ENCODE data around the gene GRIK3. TPM values are rescaled to one million over a fixed set of nuclear protein-coding genes. Genes with fewer than 3 reads are reported as not detected.

GRIK3 gene
- polyA plus RNA-seq, 1 donor (not counting 4 experiments of a cell fraction or from before 2014, with no cell fraction given): not detected

GRCh38 chr1:36765785-36766300, 268.5 kb downstream of the GRIK3 start:
- Histone ChIP-seq H3K4me3 (ENCODE audit: control insufficient read depth in 2 of 3, extremely low read depth in 1 of 3, insufficient read depth in 2 of 3, low read depth in 1 of 3, low read length in 3 of 3) (no peak overlapping the region), H3K36me3 (ENCODE audit: control insufficient read depth in 2 of 2, extremely low read depth in 1 of 2, insufficient read depth in 2 of 2, low read length in 2 of 2) (no peaks in the 10 kb centered on the region), H3K27ac (ENCODE audit: control insufficient read depth, insufficient read depth, low read length) (no peak overlapping the region), H3K9ac (ENCODE audit: control insufficient read depth, extremely low read depth, insufficient read depth, low read length) (no peak overlapping the region), H3K9me3 (ENCODE audit: control insufficient read depth, low read depth, low read length) (no peaks in the 10 kb centered on the region), H4K20me1 (ENCODE audit: control insufficient read depth, extremely low read depth, insufficient read depth, low read length) (peaks cover 2% of the 10 kb centered on the region), H3K9me1 (ENCODE audit: control insufficient read depth, extremely low read depth, insufficient read depth, low read length) (no peaks in the 10 kb centered on the region), H3K4me2 (ENCODE audit: control insufficient read depth, extremely low read depth, insufficient read depth, low read depth, low read length) (no peak overlapping the region), H2AFZ (ENCODE audit: control insufficient read depth, low read length) (no peak overlapping the region), H3K27me3 (ENCODE audit: control insufficient read depth, extremely low read depth, insufficient read depth, low read length) (no peaks in the 10 kb centered on the region), H3K79me2 (ENCODE audit: control insufficient read depth, insufficient read depth, low read length) (no peaks in the 10 kb centered on the region), H3K4me1 (ENCODE audit: control insufficient read depth, extremely low read depth, insufficient read depth, low read length) (no peaks in the 10 kb centered on the region)
- DNase-seq (ENCODE audit: low read depth, low spot score) (no peak), FAIRE-seq (no peak)
- TF ChIP-seq EZH2 (IDR thresholded peaks at IDR 0.05; ENCODE audit: low read length): no peak
- TF ChIP-seq, protein P1, sequence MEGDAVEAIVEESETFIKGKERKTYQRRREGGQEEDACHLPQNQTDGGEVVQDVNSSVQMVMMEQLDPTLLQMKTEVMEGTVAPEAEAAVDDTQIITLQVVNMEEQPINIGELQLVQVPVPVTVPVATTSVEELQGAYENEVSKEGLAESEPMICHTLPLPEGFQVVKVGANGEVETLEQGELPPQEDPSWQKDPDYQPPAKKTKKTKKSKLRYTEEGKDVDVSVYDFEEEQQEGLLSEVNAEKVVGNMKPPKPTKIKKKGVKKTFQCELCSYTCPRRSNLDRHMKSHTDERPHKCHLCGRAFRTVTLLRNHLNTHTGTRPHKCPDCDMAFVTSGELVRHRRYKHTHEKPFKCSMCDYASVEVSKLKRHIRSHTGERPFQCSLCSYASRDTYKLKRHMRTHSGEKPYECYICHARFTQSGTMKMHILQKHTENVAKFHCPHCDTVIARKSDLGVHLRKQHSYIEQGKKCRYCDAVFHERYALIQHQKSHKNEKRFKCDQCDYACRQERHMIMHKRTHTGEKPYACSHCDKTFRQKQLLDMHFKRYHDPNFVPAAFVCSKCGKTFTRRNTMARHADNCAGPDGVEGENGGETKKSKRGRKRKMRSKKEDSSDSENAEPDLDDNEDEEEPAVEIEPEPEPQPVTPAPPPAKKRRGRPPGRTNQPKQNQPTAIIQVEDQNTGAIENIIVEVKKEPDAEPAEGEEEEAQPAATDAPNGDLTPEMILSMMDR (optimal IDR thresholded peaks at IDR 0.05 in 1 of 3, IDR thresholded peaks at IDR 0.05 in 1 of 3, conservative IDR thresholded peaks at IDR 0.05 in 1 of 3; ENCODE audit: extremely low read depth in 1 of 3, insufficient read depth in 2 of 3, low read length in 3 of 3): no peak
- dilution Hi-C loops (cut with MboI; ENCODE audit: extremely low pct_ligation_motif_present, low sequenced_read_pairs): no loop called here

DNA sequence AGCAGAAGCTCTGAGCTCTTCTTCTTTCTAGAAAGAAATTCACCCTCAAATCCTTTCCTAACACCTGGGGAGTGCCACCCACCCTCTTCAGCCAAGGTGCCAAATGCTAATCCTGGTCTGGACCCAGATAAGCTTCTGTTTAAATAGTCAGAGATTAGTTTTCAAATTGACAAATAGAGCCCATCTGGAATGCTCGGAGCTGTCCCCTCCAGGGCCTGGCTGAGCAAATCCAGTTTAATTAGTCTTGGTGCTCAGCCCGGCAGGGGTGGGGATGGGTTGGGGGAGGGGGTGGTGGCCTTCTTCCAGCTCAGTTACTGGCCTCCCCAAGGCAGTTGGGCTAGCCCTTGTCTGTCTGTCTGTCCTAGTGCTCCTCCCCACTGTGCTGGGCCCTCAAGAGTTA, 269.5 kb downstream of the GRIK3 start:
- dilution Hi-C loops (cut with MboI; ENCODE audit: extremely low pct_ligation_motif_present, low sequenced_read_pairs): no loop called here
- H3K9ac ChIP-seq (ENCODE audit: control insufficient read depth, extremely low read depth, insufficient read depth, low read length): no peak overlapping the region
- no peaks in the 10 kb centered on the region for H3K79me2 ChIP-seq (ENCODE audit: control insufficient read depth, insufficient read depth, low read length)
- no peaks in the 10 kb centered on the region for H3K36me3 ChIP-seq (ENCODE audit: control insufficient read depth in 2 of 2, extremely low read depth in 1 of 2, insufficient read depth in 2 of 2, low read length in 2 of 2)
- H3K4me2 ChIP-seq (ENCODE audit: control insufficient read depth, extremely low read depth, insufficient read depth, low read depth, low read length): no peak overlapping the region
- H3K27me3 ChIP-seq (ENCODE audit: control insufficient read depth, extremely low read depth, insufficient read depth, low read length): no peaks in the 10 kb centered on the region
- H3K9me1 ChIP-seq (ENCODE audit: control insufficient read depth, extremely low read depth, insufficient read depth, low read length): no peaks in the 10 kb centered on the region
- FAIRE-seq (no peak), DNase-seq (ENCODE audit: low read depth, low spot score) (no peak)
- H3K9me3 ChIP-seq (ENCODE audit: control insufficient read depth, low read depth, low read length): no peaks in the 10 kb centered on the region
- no peak overlapping the region for H2AFZ ChIP-seq (ENCODE audit: control insufficient read depth, low read length)
- no peak overlapping the region for H3K27ac ChIP-seq (ENCODE audit: control insufficient read depth, insufficient read depth, low read length)
- H3K4me1 ChIP-seq (ENCODE audit: control insufficient read depth, extremely low read depth, insufficient read depth, low read length): no peaks in the 10 kb centered on the region
- H4K20me1 ChIP-seq (ENCODE audit: control insufficient read depth, extremely low read depth, insufficient read depth, low read length): peaks cover 2% of the 10 kb centered on the region
- no peak overlapping the region for H3K4me3 ChIP-seq (ENCODE audit: control insufficient read depth in 2 of 3, extremely low read depth in 1 of 3, insufficient read depth in 2 of 3, low read depth in 1 of 3, low read length in 3 of 3)
- TF ChIP-seq EZH2 (IDR thresholded peaks at IDR 0.05; ENCODE audit: low read length): no peak
- TF ChIP-seq, protein P1 (optimal IDR thresholded peaks at IDR 0.05 in 1 of 3, IDR thresholded peaks at IDR 0.05 in 1 of 3, conservative IDR thresholded peaks at IDR 0.05 in 1 of 3; ENCODE audit: extremely low read depth in 1 of 3, insufficient read depth in 2 of 3, low read length in 3 of 3): no peak
